GM23248 (cell line): ENCODE measurements around the gene PEX13. TPM values are rescaled to one million over a fixed set of nuclear protein-coding genes. Genes with fewer than 3 reads are reported as not detected.

Experiments
- DNase-seq: peaks from one replicate; pipeline ENCODE4 v3.0.0-alpha.2; 2015
- H2AFZ ChIP-seq: fragments of 200-600 bp; sonication (generic); 2 replicates; pipeline ENCODE4 v1.6.1; 2016; ENCODE audit warnings: antibody characterized with exemption
- H3F3A ChIP-seq: fragments of 200-600 bp; sonication (generic); 2 replicates; pipeline ENCODE4 v1.6.1; 2016; ENCODE audit warnings: mild to moderate bottlenecking, antibody characterized with exemption, mixed run types; ENCODE audit not compliant: insufficient read depth
- H3K27ac ChIP-seq: fragments of 200-600 bp; sonication (generic); 2 replicates; pipeline ENCODE4 v1.5.1; 2016; ENCODE audit warnings: mild to moderate bottlenecking
- H3K27me3 ChIP-seq: fragments of 200-600 bp; sonication (generic); replicated peaks from 2 replicates; pipeline ENCODE4 v1.6.1; 2016; ENCODE audit warnings: mild to moderate bottlenecking; ENCODE audit not compliant: insufficient read depth
- H3K36me3 ChIP-seq: fragments of 200-600 bp; sonication (generic); 2 replicates; pipeline ENCODE4 v1.6.1; 2016; ENCODE audit warnings: low read depth, mild to moderate bottlenecking
- H3K4me1 ChIP-seq: fragments of 200-600 bp; sonication (generic); 2 replicates; pipeline ENCODE4 v1.6.1; 2016; ENCODE audit warnings: mild to moderate bottlenecking; ENCODE audit not compliant: insufficient read depth
- H3K4me2 ChIP-seq: fragments of 200-600 bp; sonication (generic); one replicate; pipeline ENCODE4 v1.6.1; 2016; ENCODE audit warnings: mild to moderate bottlenecking; ENCODE audit not compliant: unreplicated experiment
- H3K4me3 ChIP-seq: fragments of 200-600 bp; sonication (generic); 2 replicates; pipeline ENCODE4 v1.5.1; 2016; ENCODE audit warnings: mild to moderate bottlenecking
- H3K79me2 ChIP-seq: fragments of 200-600 bp; sonication (generic); 2 replicates; pipeline ENCODE4 v1.6.1; 2016; ENCODE audit warnings: mild to moderate bottlenecking; ENCODE audit not compliant: insufficient read depth
- H3K9ac ChIP-seq: fragments of 200-600 bp; sonication (generic); 2 replicates; pipeline ENCODE4 v1.6.1; 2016; ENCODE audit warnings: mild to moderate bottlenecking
- H3K9me2 ChIP-seq: fragments of 200-600 bp; sonication (generic); 2 replicates; pipeline ENCODE4 v1.6.1; 2016; ENCODE audit warnings: mixed run types, mild to moderate bottlenecking, moderate library complexity; ENCODE audit not compliant: insufficient read depth
- H3K9me3 ChIP-seq: fragments of 200-600 bp; sonication (generic); one replicate; pipeline ENCODE4 v1.6.1; 2017; ENCODE audit warnings: low read depth
- H4K20me1 ChIP-seq: fragments of 200-600 bp; sonication (generic); 2 replicates; pipeline ENCODE4 v1.6.0; 2016; ENCODE audit not compliant: insufficient read depth
- EZH2 ChIP-seq: fragments of 200-600 bp; sonication (generic); IDR thresholded peaks from 2 replicates; pipeline ENCODE4 v1.6.1; 2018; ENCODE audit warnings: antibody characterized with exemption, mild to moderate bottlenecking; ENCODE audit not compliant: insufficient read depth, poor library complexity, severe bottlenecking
- EZH2phosphoT487 ChIP-seq: fragments of 200-600 bp; sonication (generic); IDR thresholded peaks from 2 replicates; pipeline ENCODE4 v1.6.1; 2018; ENCODE audit warnings: antibody characterized with exemption, moderate library complexity, mild to moderate bottlenecking, low read depth; ENCODE audit not compliant: insufficient read depth
- WGBS, 2 experiments: methylation state at CpG; one replicate each; pipeline ENCODE4 v1.1.6; 2015 to 2017; ENCODE audit warnings: low lambda C conversion rate in 2 of 2, low coverage in 1 of 2; ENCODE audit errors: missing lambda C conversion rate in 2 of 2; 5-methylcytosine and 5-hydroxymethylcytosine counted together
- in situ Hi-C: fragments of 300-500 bp; cut with MboI; formaldehyde crosslinking; loops from 2 replicates; pipeline ENCODE4 v1.15.0; 2020
- polyA plus RNA-seq: library from polyadenylated mRNA; unstranded; fragments of >200 nt; fragmentation: Nextera tagmentation; extraction: Ambion mirVana; gene quantifications from 2 replicates; pipeline ENCODE4 v1.2.1, GENCODE V29; 2016
- small RNA-seq: library from RNA; depleted of rRNA; stranded (forward); fragments of <200 nt; gene quantifications from one replicate; pipeline ENCODE3, GENCODE V24; 2014; ENCODE audit warnings: low read depth, low replicate concordance
- total RNA-seq: library from RNA; depleted of rRNA; stranded (reverse); fragments of >200 nt; shearing (Covaris generic); gene quantifications from 2 replicates; pipeline ENCODE4 v1.2.3, GENCODE V29; 2014; rRNA removed

PEX13 gene
- total and polyA plus RNA-seq, 2 experiments from 2014 or later: 22.4 to 43.6 TPM

- in situ Hi-C loops: no loop called here
- TF ChIP-seq EZH2: no peak
- TF ChIP-seq EZH2phosphoT487: no peak
- no peak overlapping the region for H3K4me3 ChIP-seq
These were observed 83.3 kb downstream of the PEX13 start for GRCh38 chr2:61100801-61101200.

More at GRCh38 chr2:61100801-61101200, 83.3 kb downstream of the PEX13 start:
- Histone ChIP-seq H3K27me3 (no peaks in the 10 kb centered on the region), H2AFZ (no peak overlapping the region), H3K9ac (no peak overlapping the region), H3K4me1 (no peaks in the 10 kb centered on the region), H3K79me2 (no peaks in the 10 kb centered on the region), H3F3A (no peaks in the 10 kb centered on the region), H4K20me1 (no peaks in the 10 kb centered on the region), H3K27ac (no peak overlapping the region), H3K4me2 (no peak overlapping the region), H3K9me2 (no peaks in the 10 kb centered on the region), H3K9me3 (no peaks in the 10 kb centered on the region), H3K36me3 (no peaks in the 10 kb centered on the region)
- WGBS, 2 experiments: 94 to 97% methylated on average over 4 of the region's 4 CpGs
- DNase-seq: no peak

Small RNAs within 50 kb of the gene (small RNA-seq; reads per million reads assigned to genes)
- gene RNA5SP95: not detected

Other genes with a start within 250 kb of the PEX13 start
- 2.1 and 3.4 TPM in 2 replicates for gene REL, start 136.1 kb upstream of the PEX13 start, total RNA-seq
- gene REL, start 136.1 kb upstream of the PEX13 start, polyA plus RNA-seq: 1.5 and 2.3 TPM in 2 replicates
- 5.2 and 7.1 TPM in 2 replicates for gene PUS10, start 535 bp downstream of the PEX13 start, total RNA-seq
- gene PUS10, start 535 bp downstream of the PEX13 start, polyA plus RNA-seq: 5.3 and 6.7 TPM in 2 replicates
- gene SANBR, start 48.2 kb downstream of the PEX13 start, total RNA-seq: 8.5 and 10.1 TPM in 2 replicates
- 6.2 and 8.3 TPM in 2 replicates for gene SANBR, start 48.2 kb downstream of the PEX13 start, polyA plus RNA-seq
- 2.8 and 7.7 TPM in 2 replicates for gene C2orf74, start 144.5 kb downstream of the PEX13 start, total RNA-seq
- 14.2 and 17.9 TPM in 2 replicates for gene C2orf74, start 144.5 kb downstream of the PEX13 start, polyA plus RNA-seq